GM19467 (cell line): Measurements from ENCODE around the gene HBE1.
A peak's percentile ranks its signal among the peaks of the same experiment; 100 is the strongest.
"Not testable (repeated sequence)": the region's sequence is repeated elsewhere in the genome, so short reads cannot be mapped to it uniquely, and the experiment has no call there.

Experiments
- ATAC-seq: cut with Tn5 transposase; IDR thresholded peaks from one replicate; pipeline ENCODE4 v1.9.1; 2021; ENCODE audit warnings: mild to moderate bottlenecking, moderate library complexity; ENCODE audit not compliant: unreplicated experiment

The HBE1 gene

GRCh38 chr11:5254023-5254422 lies 15.7 kb downstream of the HBE1 start:
- ATAC-seq: not testable (repeated sequence)

- not testable (repeated sequence) for ATAC-seq
Observed at GRCh38 chr11:5253440-5253839, 16.3 kb downstream of the HBE1 start.

- ATAC-seq: no peak
Observed at GRCh38 chr11:5252919-5253265, 16.9 kb downstream of the HBE1 start.

GRCh38 chr11:5252192-5252918 lies 17.4 kb downstream of the HBE1 start:
- no peak for ATAC-seq

- no peak for ATAC-seq
Observed at GRCh38 chr11:5251746-5252145, 18.0 kb downstream of the HBE1 start.

- no peak for ATAC-seq
Observed at GRCh38 chr11:5250543-5251204, 19.1 kb downstream of the HBE1 start.

GRCh38 chr11:5249807-5250396 lies 19.8 kb downstream of the HBE1 start, which contains the start of gene HBG1:
Gene HBG1 (minus strand): TSS chr11:5249857. CDS start chr11:5249804, 53 bp downstream.
- not testable (repeated sequence) for ATAC-seq

- not testable (repeated sequence) for ATAC-seq
Observed at GRCh38 chr11:5248498-5248897, 21.2 kb downstream of the HBE1 start.

GRCh38 chr11:5247472-5248192 lies 22.1 kb downstream of the HBE1 start:
- no peak for ATAC-seq

- no peak for ATAC-seq
Observed at GRCh38 chr11:5246772-5247471, 22.8 kb downstream of the HBE1 start.

- ATAC-seq: no peak
Observed at GRCh38 chr11:5245155-5245554, 24.6 kb downstream of the HBE1 start.

GRCh38 chr11:5243816-5244180 lies 25.9 kb downstream of the HBE1 start:
- no peak for ATAC-seq

GRCh38 chr11:5242933-5243815 lies 26.6 kb downstream of the HBE1 start:
- peak; percentile 83 for ATAC-seq

- ATAC-seq: no peak
Observed at GRCh38 chr11:5242208-5242607, 27.5 kb downstream of the HBE1 start.

- no peak for ATAC-seq
Observed at GRCh38 chr11:5241458-5241857, 28.3 kb downstream of the HBE1 start.

- ATAC-seq: no peak
Observed at GRCh38 chr11:5240458-5240857, 29.3 kb downstream of the HBE1 start.

GRCh38 chr11:5240056-5240455 lies 29.7 kb downstream of the HBE1 start:
- no peak for ATAC-seq

- no peak for ATAC-seq
Observed at GRCh38 chr11:5239046-5239445, 30.7 kb downstream of the HBE1 start.

GRCh38 chr11:5238486-5238885 lies 31.3 kb downstream of the HBE1 start:
- ATAC-seq: no peak

GRCh38 chr11:5237420-5237819 lies 32.3 kb downstream of the HBE1 start:
- no peak for ATAC-seq
